Mesothelial cell of epicardium (in vitro differentiated cells): Measurements from ENCODE around the gene PCDHB10. TPM values are rescaled to one million over a fixed set of nuclear protein-coding genes. Genes with fewer than 3 reads are reported as not detected.
"Not testable (repeated sequence)": the region's sequence is repeated elsewhere in the genome, so short reads cannot be mapped to it uniquely, and the experiment has no call there.

ENCODE experiments used
- DNase-seq, 2 experiments: peaks; one replicate each; pipeline ENCODE4 v3.0.0; 2021; ENCODE audit warnings: low spot score in 2 of 2; ENCODE audit not compliant: unreplicated experiment in 2 of 2
- H3K27ac Mint-ChIP-seq: 2 replicates; pipeline ENCODE4 v1.8.0; 2021; ENCODE audit warnings: mixed read lengths
- H3K27me3 Mint-ChIP-seq: 2 replicates; pipeline ENCODE4 v1.8.0; 2021; ENCODE audit warnings: low read depth, mixed read lengths
- H3K36me3 Mint-ChIP-seq: 2 replicates; pipeline ENCODE4 v1.8.0; 2021; ENCODE audit warnings: mixed read lengths
- H3K4me1 Mint-ChIP-seq: 2 replicates; pipeline ENCODE4 v1.8.0; 2021; ENCODE audit warnings: mixed read lengths
- H3K4me3 Mint-ChIP-seq: 2 replicates; pipeline ENCODE4 v1.8.0; 2021; ENCODE audit warnings: mild to moderate bottlenecking, moderate library complexity, mixed read lengths
- H3K9me3 Mint-ChIP-seq: 2 replicates; pipeline ENCODE4 v1.8.0; 2021; ENCODE audit warnings: mixed read lengths
- total RNA-seq: library from RNA; stranded (reverse); gene quantifications from 3 replicates; pipeline ENCODE4 v1.2.1, GENCODE V29; 2021
- TF ChIP-seq, protein P1 (sequence below): fragments of 200-600 bp; sonication (generic); IDR thresholded peaks from one replicate; pipeline ENCODE4 v1.5.0; 2021; ENCODE audit warnings: antibody characterized with exemption; ENCODE audit not compliant: unreplicated experiment

The PCDHB10 gene
- total RNA-seq, 1 donor from 2014 or later: 11.9 TPM

DNA sequence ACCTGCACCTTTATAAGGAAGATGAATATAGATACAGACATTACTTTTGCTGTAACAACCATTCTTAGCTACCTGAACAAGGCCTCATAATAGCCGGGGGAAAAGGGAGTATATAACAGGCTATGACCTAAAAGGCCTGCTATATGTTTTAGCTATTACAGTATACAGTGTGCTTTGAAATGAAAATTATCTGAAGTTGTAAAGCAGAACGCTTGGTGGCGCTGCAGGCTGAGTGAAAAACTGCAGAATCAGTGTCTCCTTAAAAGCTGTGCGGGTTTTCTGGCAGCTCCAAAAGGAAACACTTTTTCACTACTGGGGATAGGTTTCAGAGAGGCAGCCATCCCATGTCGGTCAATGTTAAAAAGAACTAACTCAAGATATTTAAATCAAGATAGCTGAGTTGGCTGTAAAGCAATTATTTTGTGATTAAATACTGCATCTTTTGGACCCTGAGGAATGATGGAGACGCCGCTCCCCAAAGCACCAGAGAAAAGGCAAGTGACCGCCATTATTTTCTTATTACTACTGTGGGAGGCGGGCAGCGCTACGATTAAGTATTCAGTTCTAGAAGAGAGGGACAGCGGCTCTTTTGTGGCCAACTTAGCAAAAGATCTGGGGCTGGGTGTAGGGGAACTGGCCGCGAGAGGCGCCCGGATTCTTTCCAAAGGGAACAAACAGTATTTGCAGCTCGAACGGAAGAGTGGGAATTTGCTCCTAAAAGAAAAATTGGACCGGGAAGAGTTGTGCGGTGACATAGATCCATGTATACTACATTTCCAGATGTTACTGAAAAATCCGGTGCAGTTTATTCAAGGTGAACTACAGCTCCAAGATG lies 36.4 kb upstream of the PCDHB10 start:
- H3K27ac Mint-ChIP-seq: no peak overlapping the region
- peaks cover 41% of the 10 kb centered on the region for H3K36me3 Mint-ChIP-seq
- H3K27me3 Mint-ChIP-seq: no peaks in the 10 kb centered on the region
- H3K4me3 Mint-ChIP-seq: no peak overlapping the region
- peaks cover 42% of the 10 kb centered on the region for H3K9me3 Mint-ChIP-seq
- TF ChIP-seq, protein P1, sequence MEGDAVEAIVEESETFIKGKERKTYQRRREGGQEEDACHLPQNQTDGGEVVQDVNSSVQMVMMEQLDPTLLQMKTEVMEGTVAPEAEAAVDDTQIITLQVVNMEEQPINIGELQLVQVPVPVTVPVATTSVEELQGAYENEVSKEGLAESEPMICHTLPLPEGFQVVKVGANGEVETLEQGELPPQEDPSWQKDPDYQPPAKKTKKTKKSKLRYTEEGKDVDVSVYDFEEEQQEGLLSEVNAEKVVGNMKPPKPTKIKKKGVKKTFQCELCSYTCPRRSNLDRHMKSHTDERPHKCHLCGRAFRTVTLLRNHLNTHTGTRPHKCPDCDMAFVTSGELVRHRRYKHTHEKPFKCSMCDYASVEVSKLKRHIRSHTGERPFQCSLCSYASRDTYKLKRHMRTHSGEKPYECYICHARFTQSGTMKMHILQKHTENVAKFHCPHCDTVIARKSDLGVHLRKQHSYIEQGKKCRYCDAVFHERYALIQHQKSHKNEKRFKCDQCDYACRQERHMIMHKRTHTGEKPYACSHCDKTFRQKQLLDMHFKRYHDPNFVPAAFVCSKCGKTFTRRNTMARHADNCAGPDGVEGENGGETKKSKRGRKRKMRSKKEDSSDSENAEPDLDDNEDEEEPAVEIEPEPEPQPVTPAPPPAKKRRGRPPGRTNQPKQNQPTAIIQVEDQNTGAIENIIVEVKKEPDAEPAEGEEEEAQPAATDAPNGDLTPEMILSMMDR: peak; percentile 32
- DNase-seq: no peak
- H3K4me1 Mint-ChIP-seq: no peaks in the 10 kb centered on the region

DNA sequence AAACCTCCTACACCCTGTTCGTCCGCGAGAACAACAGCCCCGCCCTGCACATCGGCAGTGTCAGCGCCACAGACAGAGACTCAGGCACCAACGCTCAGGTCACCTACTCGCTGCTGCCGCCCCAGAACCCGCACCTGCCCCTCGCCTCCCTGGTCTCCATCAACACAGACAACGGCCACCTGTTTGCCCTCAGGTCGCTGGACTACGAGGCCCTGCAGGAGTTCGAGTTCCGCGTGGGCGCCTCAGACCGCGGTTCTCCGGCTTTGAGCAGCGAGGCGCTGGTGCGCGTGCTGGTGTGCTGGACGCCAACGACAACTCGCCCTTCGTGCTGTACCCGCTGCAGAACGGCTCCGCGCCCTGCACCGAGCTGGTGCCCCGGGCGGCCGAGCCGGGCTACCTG lies 34.8 kb upstream of the PCDHB10 start:
- H3K27me3 Mint-ChIP-seq, H3K4me1 Mint-ChIP-seq, H3K4me3 Mint-ChIP-seq, DNase-seq, H3K27ac Mint-ChIP-seq: not testable (repeated sequence)
- peaks cover 32% of the 10 kb centered on the region for H3K36me3 Mint-ChIP-seq
- peaks cover 45% of the 10 kb centered on the region for H3K9me3 Mint-ChIP-seq

GRCh38 chr5:141157901-141158300 lies 34.3 kb upstream of the PCDHB10 start:
- Mint-ChIP-seq H3K9me3 (peaks cover 44% of the 10 kb centered on the region), H3K36me3 (peaks cover 28% of the 10 kb centered on the region)
- not testable (repeated sequence) for H3K4me1 Mint-ChIP-seq, H3K27ac Mint-ChIP-seq, DNase-seq, H3K27me3 Mint-ChIP-seq, H3K4me3 Mint-ChIP-seq

- Mint-ChIP-seq H3K36me3 (peaks cover 13% of the 10 kb centered on the region), H3K9me3 (peaks cover 46% of the 10 kb centered on the region), H3K27ac (no peak within 1 kb of the TSS), H3K27me3 (peaks cover 1% of the 10 kb centered on the region), H3K4me3 (no peak within 1 kb of the TSS), H3K4me1 (no peaks in the 10 kb centered on the region)
- TF ChIP-seq, protein P1: peak; percentile 47
- DNase-seq: no peak
These were observed 19.6 kb upstream of the PCDHB10 start, which contains the start of gene PCDHB7 for GRCh38 chr5:141172381-141173204. Gene PCDHB7 (plus strand): TSS chr5:141172644. CDS start chr5:141172836, 192 bp downstream.

DNA sequence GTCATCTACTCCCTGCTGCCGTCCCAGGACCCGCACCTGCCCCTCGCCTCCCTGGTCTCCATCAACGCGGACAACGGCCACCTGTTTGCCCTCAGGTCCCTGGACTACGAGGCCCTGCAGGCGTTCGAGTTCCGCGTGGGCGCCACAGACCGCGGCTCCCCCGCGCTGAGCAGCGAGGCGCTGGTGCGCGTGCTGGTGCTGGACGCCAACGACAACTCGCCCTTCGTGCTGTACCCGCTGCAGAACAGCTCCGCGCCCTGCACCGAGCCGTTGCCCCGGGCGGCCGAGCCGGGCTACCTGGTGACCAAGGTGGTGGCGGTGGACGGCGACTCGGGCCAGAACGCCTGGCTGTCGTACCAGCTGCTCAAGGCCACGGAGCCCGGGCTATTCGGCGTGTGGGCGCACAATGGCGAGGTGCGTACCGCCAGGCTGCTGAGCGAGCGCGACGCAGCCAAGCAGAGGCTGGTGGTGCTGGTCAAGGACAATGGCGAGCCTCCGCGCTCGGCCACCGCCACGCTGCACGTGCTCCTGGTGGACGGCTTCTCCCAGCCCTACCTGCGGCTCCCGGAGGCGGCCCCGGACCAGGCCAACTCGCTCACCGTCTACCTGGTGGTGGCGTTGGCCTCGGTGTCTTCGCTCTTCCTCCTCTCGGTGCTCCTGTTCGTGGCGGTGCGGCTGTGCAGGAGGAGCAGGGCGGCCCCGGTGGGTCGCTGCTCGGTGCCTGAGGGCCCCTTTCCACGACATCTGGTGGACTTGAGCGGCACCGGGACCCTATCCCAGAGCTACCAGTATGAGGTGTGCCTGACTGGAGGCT lies 17.7 kb upstream of the PCDHB10 start:
- not testable (repeated sequence) for H3K4me1 Mint-ChIP-seq, H3K27ac Mint-ChIP-seq, H3K36me3 Mint-ChIP-seq, H3K27me3 Mint-ChIP-seq, H3K4me3 Mint-ChIP-seq, DNase-seq
- H3K9me3 Mint-ChIP-seq: peaks cover 31% of the 10 kb centered on the region

DNA sequence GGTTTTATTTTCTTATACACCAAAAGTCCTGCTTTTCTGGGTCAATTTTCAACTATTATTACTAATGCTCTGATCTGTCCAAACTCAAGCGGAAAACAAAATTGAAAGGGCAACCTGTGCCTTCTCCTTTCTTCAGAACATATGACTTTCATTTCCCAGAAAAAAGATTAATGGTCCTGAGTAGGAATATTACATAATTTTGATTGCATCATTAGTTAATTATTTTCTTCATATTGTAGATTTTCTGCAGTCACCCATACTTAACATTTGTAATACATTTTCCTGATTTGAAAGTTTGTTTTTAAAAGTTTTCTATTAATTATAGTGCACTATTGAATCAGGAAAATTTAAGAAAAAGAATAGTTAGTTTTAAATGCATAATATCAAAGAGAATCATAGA lies 16.2 kb upstream of the PCDHB10 start:
- no peaks in the 10 kb centered on the region for H3K27me3 Mint-ChIP-seq
- TF ChIP-seq, protein P1: no peak
- H3K36me3 Mint-ChIP-seq: peaks cover 10% of the 10 kb centered on the region
- DNase-seq: no peak
- no peaks in the 10 kb centered on the region for H3K4me1 Mint-ChIP-seq
- H3K9me3 Mint-ChIP-seq: peaks cover 28% of the 10 kb centered on the region
- no peak overlapping the region for H3K4me3 Mint-ChIP-seq
- no peak overlapping the region for H3K27ac Mint-ChIP-seq

GRCh38 chr5:141177577-141178191 lies 14.5 kb upstream of the PCDHB10 start, which contains the start of gene PCDHB8:
Gene PCDHB8 (plus strand): TSS chr5:141177790. CDS start chr5:141178035, 245 bp downstream.
- not testable (repeated sequence) for H3K27me3 Mint-ChIP-seq, H3K27ac Mint-ChIP-seq, H3K4me1 Mint-ChIP-seq, H3K4me3 Mint-ChIP-seq, DNase-seq
- Mint-ChIP-seq H3K9me3 (peaks cover 31% of the 10 kb centered on the region), H3K36me3 (peaks cover 20% of the 10 kb centered on the region)

GRCh38 chr5:141179371-141179770 lies 12.8 kb upstream of the PCDHB10 start:
- H3K4me3 Mint-ChIP-seq, H3K27ac Mint-ChIP-seq, H3K27me3 Mint-ChIP-seq, H3K4me1 Mint-ChIP-seq, DNase-seq: not testable (repeated sequence)
- H3K36me3 Mint-ChIP-seq: peaks cover 24% of the 10 kb centered on the region
- H3K9me3 Mint-ChIP-seq: peaks cover 31% of the 10 kb centered on the region

DNA sequence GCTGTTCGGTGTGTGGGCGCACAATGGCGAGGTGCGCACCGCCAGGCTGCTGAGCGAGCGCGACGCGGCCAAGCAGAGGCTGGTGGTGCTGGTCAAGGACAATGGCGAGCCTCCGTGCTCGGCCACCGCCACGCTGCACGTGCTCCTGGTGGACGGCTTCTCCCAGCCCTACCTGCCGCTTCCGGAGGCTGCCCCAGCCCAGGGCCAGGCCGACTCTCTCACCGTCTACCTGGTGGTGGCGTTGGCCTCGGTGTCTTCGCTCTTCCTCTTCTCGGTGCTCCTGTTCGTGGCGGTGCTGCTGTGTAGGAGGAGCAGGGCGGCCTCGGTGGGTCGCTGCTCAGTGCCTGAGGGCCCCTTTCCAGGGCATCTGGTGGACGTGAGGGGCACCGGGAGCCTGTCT lies 12.3 kb upstream of the PCDHB10 start:
- not testable (repeated sequence) for H3K4me1 Mint-ChIP-seq, H3K4me3 Mint-ChIP-seq, DNase-seq, H3K27ac Mint-ChIP-seq, H3K27me3 Mint-ChIP-seq
- Mint-ChIP-seq H3K9me3 (peaks cover 35% of the 10 kb centered on the region), H3K36me3 (peaks cover 30% of the 10 kb centered on the region)
